ENCODE measurements around the gene FGD4.

The FGD4 gene

DNA sequence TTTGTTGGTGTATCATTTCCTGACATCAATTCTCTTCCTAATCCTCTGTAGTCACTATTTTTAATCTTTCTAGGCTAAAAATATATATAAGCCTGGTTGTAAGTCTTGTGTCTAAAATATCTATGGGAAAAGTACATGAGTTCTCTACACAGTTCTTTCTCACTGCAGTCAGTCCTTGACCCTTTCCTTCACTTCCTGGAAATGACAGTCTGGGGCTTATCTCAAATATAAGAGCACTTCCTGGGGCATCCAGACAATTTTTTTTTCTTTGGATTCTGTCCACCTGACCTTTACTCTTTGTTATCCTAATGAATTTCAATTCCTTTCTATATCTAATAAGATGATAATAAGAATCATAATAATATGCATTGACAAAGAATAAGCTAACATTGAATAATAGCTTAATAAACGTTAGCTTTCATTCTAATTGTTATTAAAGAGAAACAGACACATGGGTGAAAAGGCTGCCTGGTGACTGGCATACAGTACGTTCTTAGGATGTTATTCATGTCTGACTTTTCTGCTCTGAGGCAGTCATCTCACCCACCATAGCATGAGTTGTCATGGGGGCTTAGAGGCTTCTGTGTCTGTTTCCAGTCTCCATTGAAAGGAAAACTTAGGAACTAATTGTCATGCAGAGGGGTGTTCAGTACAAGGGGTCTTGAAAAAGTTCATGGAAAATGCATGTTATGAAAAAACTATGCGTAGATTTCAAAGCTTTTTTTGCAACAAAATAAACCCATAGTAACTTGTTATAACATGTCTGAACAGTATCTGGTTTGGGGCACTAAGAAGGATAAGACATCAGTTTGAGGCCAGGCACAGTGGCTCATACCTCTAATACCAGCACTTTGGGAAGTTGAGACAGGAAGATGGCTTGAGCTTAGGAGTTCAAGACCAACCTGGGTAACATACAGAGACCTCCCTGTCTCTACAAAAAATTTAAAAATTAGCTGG is 213.6 kb downstream of the FGD4 start:
- no peak for DNase-seq

DNA sequence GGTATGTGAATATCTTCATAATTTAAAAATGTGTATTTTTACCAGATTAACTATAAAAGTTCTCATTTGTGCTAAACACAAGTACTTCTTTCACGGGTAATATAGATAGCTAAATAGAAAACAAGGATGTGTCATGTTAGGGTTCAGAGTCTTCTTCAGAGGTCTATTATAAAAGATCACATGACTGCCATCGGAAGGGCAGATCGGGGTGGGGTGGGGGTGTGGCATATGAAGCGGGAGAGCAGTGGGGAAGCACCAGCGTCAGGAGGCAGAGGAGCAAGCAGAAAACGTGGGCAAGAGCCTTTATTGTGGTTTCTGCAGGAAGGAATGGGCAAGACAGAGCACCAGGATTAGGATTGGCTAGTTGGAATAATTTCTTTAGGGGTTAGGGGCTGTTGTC is 216.1 kb downstream of the FGD4 start:
- DNase-seq, result no peak

DNA sequence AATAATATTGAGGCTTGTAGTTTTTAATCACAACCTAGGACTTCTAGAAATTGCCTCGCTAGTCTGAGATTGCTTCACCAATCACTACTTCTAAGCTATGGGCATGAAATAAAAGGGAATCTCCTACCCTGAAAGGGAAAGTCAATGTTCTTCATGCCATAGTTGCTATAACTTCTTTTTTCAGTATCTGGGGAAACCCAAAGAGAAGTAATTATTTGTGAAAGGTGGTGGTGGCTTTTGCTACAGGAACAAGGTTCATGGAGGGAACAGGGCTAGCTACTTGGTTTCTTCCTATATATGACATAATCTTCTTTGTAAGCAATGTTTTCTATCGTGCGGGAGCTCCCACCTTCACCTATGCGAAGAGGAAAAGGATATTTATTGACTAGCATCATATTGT is 218.2 kb downstream of the FGD4 start:
- DNase-seq, result no peak

DNA sequence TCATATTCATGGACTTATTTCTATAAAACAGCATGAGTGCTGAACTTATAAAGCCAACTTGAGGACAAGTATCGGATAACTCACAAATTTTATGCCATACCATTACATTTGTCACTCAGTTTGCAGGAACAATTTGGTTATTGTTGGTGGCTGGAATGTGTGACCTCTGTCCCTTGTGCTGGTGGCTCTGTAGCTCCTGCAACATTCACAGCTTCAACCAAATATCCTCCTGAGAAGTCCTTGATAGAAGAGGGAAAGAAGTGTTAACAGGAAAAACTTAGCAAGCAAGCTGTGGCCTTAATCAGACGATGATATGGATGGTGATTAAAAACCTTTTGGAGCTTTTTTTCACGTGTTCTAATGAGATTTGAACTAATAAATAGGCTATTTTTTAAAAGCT is 218.8 kb downstream of the FGD4 start:
- no peak for DNase-seq

DNA sequence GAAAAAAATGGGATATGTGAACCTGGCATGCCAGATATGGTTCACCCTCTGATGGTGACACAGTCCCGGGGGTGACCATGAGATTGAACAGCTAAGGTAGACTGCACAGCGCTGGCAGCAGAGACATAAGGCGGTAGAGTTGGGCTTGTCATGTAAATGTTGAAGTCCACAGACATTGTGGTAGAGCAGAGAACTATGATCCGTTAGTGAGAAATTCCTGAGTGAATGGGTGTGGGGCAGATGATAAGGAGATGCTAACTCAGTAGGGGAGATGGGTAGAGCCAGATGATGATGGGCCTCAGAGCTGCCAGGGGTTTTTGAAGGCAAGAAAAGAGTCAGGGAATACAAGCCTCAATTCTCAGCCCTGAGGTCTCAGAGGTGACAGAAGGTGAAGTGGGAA is 228.6 kb downstream of the FGD4 start:
- DNase-seq, result no peak

DNA sequence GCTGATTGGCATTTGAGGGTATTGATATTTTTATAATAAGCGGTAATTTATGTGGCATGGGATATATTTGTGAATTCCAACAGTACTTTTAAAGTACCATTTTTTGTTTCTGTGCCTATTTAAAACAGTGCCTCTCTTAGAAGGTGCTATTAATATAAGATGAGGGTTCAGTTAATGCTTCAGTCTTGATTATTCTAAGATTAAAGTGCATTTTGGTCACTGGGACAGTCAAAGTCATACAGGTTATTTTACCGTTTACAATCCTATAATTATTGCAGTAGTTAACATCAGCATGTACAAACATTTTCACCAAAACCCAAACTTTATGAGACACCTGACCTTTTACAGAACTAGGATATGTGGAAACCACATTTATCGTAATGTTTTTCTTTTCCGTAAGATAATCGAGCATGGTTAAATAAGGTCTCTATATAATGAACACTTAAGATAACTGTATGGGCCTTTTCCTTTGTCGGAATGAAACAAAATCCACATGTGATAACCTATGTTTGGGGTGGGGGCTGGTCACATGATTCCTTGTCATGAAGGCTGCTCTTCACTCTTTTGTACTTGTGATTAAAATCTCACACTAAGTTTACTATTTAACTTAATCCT is 242.0 kb downstream of the FGD4 start:
- no peak for DNase-seq

DNA sequence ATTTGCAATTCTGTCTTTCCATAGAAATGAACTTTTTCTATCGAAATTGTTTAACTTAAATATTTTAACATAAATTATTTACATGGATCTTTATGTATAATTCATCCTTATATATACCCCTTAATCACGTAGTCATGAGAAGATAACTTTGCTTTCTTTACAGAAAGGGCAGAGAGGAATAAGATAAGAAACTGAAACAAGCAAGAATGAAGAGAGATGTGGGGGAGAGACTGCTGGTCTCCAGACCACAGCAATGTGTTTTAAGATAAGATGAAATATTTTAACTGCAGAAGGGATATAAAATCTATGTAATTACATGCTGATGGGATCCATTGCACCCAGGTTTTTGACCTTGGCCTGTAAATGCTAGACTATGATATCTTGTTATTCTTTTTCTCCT is 245.1 kb downstream of the FGD4 start:
- DNase-seq, result no peak

DNA sequence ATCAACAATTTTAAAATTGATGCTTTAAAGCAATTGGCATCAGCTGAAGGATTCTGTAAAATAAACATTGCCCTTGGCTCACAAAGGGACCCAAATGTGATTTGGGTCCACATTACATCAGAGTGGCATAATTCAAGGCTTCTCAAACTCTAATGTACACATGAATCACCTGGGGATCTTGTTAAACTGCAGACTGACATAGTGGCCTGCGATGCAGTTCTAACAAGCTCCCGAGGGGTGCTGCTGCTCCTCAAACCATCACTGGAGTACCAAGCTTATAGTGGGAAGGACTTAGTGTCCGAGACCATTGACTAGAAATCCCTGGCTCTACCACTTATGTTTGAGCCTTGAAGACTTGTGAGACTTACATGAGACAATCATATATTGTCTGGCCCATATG is 247.9 kb downstream of the FGD4 start:
- no peak for DNase-seq

DNA sequence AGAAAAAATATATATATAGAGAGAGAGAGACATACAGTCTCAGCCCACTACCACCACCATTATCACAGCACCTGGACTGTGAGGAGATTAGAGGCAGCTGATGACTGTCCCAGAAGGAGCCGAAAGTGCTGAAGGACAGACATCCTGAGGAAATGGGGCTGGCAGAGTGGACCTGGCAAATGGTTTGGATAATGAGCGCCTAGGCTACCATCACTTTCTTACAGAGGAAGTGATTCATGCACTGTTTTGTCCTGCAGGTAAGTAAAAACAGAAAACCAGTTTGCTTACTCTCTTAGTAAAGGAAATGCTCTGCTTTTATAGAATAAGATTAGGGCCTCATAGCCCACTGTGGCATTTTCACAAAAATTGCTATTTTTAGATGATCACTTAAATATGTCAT is 251.2 kb downstream of the FGD4 start:
- no peak for DNase-seq

DNA sequence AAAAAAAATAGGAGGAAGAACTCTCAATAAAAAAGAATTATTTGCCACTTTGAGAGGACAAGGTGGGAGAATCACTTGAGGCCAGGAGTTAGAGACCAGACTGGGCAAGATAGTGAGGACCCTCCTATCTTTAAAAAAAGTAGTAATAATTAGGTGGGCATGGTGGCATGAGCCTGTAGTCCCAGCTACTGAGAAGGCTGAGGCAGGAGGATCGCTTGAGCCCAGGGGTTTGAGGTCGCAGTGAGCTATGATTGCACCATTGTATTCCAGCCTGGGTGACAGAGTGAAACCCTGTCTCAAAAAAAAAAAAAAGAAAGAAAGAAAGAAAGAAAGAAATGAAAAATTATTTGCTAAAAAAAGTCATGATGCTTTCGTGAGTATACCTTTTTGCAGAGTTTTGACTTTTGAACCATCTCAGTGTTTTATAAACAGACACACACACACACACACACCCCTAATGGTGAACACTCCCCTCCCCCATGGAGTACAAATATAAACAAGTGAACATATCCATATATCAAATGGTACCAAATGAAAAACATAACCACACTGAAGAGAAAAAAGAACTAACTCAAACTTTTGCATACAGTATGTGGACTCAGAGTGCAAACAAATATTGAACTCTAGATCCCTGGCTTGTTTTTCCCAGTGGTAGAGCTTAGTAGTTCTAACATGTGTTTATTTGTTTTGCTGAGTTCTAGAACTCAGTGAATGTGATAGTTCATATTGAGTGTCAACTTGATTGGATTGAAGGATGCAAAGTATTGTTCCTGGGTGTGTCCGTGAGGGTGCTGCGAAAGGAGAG is 252.0 kb downstream of the FGD4 start:
- DNase-seq, result no peak

DNA sequence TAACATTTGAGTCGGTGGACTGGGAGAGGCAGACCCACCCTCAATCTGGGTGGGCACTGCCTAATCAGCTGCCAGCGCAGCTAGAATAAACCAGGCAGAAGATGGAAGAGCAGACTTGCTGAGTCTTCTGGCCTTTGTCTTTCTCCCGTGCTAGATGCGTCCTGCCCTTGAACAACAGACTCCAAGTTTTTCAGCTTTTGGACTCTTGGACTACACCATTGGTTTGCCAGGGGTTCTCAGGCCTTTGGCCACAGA is 252.5 kb downstream of the FGD4 start:
- DNase-seq, result no peak

DNA sequence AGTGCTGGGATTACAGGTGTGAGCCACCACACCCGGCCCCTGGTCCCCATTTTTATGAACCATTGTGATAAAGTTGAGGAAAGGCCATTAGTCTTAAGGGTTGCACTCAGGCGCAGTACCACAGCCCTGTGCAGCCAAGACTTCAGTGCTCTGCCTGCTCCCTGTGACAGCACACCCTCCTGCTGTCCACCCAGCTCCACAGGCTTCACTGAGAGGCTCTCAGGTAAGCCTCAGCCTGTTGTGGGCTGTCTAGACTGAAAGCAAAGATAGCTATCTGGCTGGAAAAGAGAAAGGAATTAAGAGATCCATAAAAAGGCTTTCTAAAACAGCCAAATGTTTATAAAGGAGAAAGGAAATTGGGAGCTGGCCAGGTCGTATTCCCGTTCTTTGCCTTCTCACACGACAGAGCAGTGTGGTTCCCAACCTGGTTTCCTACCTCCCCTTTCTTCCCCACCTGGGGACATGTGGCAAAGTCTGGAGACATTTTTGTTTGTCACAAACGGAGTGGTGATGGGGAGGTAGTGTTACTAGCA is 260.6 kb downstream of the FGD4 start:
- peak; percentile 31 for DNase-seq

DNA sequence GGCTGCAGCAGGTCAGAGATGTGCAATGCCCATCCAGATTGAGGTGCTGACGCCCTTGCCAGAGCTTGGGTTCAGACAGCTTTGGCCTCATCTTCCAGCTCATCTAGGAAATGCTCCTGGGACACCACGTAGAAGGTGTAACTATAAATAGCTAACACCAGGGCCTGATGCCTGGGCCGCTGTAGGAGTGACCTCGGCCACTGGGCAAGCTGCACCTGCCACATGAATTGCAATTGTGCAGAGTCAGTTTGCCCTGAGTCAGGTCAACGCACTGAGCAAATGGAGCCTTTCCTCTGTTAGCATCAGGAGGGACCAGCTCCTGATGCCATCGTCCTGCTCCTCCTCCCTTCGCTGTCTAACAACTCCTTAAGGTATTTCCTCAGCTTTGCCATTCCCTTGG is 262.3 kb downstream of the FGD4 start:
- no peak for DNase-seq

DNA sequence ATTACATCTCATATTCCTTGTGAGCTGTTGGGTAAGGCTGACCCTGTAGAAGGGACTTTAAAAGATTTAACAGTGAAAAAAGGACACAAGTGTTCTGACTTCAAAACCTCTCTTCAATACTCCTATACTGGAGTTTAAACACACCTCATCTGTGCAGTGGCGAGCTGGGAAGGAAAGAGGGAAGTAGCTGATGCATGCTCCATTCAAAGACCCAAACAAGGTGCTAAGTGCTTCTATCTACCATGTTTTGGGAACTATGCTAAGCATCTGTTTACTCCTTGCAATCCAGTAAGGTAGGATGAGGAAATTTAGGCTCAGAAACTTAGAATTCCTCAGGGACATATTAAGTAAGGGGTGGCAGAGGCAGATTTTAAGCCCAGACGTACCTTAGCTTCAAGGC is 263.3 kb downstream of the FGD4 start:
- no peak for DNase-seq

DNA sequence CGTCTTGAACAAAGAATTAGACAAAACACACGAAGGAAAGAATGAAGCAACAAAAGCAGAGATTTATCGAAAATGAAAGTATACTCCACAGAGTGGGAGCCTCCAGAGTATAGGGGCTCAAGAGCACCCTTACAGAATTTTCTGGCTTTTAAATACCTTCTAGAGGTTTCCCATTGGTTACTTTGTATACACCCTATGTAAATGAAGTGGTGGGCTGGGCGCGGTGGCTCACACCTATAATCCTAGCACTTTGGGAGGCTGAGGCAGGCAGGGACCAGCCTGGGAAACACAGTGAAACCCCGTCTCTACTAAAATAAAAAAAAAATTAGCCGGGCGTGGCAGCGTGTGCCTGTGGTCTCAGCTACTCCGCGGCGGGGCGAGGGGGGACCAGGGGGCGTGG is 266.7 kb downstream of the FGD4 start:
- no peak for DNase-seq

DNA sequence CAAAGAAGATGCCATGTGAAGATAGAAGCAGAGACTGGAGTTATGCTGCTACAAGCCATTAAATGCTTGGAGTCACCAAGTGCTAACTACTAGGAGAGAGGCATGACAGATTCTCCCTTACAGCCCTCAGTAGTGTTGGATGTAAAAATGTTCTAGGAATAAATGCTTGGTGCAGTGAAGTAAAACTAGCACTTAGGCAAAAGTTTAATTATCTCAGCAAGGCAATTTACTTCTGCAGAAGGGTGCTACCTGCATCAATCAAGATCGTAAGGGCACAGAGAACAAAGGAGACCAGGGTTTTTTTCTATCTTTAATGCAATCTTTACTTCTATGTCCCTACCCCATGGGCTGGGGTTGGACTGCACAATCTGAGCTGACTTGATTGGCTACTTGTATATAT is 270.2 kb downstream of the FGD4 start:
- no peak for DNase-seq

DNA sequence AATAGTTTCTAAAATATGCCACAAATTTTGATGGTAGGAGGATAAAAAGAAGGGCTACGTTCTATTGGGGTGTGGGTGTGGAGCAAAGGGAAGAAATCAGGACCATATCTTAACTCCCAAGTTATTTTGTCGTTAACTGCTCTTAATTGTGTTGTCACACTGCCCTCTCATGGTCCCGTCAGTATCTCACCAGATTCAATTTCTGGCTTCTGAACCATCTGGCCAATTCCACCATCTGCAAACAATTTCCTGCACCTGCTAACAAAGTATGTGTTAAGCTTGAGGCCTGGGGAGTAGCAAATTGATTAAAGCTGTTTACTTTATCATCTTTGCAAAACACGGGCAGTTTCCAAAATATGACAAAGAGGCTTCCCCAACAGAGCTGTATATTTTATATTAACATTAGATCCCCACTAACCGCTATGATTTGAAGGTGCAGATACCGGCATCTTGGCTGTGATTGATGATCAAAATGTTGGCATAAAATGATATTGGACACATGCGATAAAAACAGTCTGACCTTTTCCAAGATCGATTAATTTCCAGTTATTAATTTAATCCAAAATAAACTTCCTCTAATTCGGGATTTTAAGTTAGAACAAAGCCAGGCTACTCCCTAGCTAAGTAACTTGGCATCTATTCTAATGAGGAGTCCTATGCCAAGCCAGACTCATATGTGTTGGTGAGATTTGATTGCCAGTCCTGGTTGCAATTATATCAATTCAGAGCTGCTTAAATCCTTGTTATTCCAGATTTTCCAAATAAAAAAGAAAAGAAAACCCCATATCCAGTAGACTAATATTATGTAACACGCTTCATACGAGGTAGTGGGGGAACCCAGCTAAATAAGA is 272.8 kb downstream of the FGD4 start:
- DNase-seq, result peak; percentile 88

DNA sequence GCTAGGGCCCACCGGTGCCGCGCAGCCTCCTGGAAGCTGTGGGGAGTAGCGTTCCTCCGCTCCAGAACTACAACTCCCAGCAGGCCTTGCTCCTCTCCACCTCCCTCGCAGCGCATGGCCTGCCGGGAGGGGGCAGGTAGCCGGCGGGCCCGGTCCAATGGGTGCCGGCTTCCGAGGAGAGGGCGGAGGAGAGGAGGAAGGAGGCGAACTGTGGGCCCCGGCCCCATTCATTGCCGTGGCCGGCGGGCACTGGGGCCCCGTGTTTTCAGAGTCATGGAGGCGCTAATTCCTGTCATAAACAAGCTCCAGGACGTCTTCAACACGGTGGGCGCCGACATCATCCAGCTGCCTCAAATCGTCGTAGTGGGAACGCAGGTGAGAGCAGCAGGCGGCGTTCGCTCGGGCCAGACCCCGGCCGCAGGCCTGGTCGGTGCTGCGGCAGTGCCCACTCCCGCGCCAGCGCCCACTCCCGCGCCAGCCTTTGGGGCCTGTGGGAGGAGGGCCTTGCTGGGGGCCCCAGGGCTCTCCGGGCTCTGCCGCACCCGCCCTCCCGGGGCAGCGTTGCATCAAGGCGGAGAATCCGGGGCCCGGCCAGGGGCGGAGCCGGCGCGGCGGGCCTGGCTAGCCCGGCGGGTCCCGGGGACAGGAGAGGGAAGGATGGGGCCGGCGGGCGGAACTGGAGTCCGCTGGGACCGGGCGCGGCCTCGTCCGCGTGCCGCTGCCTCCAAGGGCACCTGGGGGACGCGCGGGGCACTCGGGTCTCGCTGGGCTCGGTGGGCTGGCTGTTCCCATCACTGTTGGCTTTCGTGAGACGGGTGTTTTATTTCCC is 279.9 kb downstream of the FGD4 start, which contains the start of gene DNM1L:
DNM1L (plus strand) TSS at position 211 of the 829 bp plus-strand sequence; CDS start at position 274, 63 bp downstream.
- DNase-seq, result peak; percentile 96

DNA sequence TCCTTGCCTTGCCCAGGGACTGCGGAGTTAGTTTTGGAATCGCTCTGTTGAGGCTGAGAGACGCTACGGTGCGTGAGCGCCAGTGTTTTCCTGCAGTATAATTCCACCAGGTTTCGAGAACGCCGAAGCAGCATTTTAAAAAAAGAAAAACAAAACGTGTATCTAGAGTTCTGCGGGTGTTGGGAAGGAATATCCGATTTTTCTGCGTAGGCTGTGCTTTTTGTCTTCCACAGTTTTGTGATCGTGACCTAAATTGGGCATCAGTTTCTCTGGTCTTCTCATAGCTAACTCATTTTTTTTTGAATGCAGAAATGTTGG is 280.5 kb downstream of the FGD4 start:
- DNase-seq, result no peak

DNA sequence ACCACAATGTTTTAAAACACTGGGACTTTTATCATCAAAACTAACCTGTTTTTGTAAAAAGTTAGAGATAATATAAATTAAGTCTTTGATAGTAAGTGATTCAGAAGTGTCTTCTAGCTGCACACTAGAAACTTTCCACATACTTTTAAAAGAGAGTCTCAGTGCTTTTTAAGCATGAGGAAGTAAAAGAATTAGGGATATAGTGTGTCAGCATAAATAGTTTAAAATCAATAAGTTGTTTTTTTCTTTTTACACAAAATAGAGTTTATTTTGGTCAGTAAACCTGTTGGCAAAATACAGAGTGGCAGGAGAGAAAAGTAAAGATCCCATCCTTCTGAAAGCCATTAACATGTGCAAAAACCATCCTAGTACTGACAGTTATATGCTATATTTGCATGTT is 281.4 kb downstream of the FGD4 start:
- no peak for DNase-seq

DNA sequence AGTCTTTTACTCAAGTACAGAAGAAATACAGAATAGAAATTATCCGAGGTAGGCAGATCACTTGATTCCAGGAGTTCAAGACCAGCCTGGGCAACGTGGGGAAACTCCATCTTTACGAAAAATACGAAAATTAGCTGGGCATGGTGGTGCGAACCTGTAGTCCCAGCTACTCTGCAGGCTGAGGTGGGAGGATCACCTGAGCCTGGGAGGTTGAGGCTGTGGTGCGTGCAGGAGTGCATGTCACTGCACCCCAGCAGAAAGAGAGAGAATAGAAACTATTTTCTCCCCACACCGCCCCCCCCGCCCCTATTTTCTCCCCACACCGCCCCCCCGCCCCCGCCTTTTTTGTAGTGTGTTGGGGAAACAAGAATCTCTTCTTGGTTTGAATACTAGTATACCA is 281.9 kb downstream of the FGD4 start:
- no peak for DNase-seq

DNA sequence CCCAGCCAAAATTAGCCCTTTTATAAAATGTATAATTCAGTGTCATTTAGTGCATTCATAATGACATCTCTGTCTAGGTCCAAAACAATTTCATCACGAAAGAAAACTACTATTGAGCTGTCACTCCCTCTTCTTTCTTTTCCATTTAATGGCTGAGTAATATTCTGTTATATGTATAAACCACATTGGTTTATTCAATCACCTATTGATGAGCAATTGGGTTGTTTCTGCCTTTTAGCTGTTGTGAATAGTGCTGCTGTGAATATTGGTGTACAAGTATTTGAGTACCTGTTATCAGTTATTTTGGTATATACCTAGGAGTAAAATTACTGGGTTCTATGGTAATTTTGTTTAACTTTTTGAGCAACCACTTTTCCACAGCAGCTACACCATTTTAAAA is 287.0 kb downstream of the FGD4 start:
- no peak for DNase-seq

Measured in NCI-H69 (cell line).